ENCODE data around the gene GUCY2D. TPM values are rescaled to one million over a fixed set of nuclear protein-coding genes. Genes with fewer than 3 reads are reported as not detected.

The GUCY2D gene
- polyA plus RNA-seq, 1 donor from 2014 or later: 0.07 TPM

DNA sequence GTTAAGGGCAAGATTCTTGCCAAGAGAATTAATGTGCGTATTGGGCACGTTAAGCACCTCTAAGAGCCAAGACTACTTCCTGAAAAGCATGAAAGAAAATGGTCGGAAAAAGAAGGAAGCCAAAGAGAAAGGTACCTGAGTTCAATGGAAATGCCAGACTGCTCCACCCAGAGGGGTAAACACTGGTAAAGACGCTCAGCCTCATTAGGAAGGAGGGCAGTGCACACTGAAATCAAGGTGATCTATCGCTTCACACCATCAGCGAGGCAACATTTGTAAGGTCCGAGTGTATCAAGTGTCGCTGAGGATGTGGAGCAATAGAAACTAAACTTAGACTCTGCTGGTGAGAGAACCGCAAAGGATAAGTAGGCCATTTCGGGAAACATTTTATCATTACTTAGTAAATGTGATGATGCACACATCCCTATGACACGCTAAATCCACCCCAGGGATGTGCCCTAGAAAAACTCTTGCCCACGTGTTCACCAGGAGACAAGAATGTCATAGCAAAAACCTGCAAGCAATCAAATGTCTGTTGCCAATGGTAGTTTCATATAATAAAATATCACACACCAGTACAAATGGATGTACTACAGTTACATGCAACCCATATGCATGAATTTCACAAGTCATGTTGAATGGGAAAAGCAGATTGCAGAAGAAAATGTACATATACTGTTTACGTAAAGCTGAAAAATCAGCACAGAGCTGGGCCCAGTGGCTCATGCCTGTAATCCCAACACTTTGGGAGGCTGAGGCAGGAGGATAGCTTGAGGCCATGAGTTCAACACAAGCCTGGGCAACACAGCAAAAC is 46.8 kb upstream of the GUCY2D start:
- Histone ChIP-seq H3K9ac (ENCODE audit: low read length) (no peak overlapping the region), H4K20me1 (ENCODE audit: insufficient read depth) (no peaks in the 10 kb centered on the region), H3K4me2 (ENCODE audit: low read length) (no peak overlapping the region), H3K9me3 (ENCODE audit: low read length) (no peaks in the 10 kb centered on the region), H3K27me3 (ENCODE audit: insufficient read depth, low read depth, low read length) (no peaks in the 10 kb centered on the region), H2AFZ (ENCODE audit: low read depth, low read length) (no peak overlapping the region), H3K9me2 (ENCODE audit: insufficient read depth, low read length) (no peaks in the 10 kb centered on the region), H3K79me2 (replicated peaks; ENCODE audit: insufficient read depth, low read length) (no peaks in the 10 kb centered on the region), H3K4me3 (ENCODE audit: low read length) (no peak overlapping the region), H3K27ac (ENCODE audit: low read length) (no peak overlapping the region), H3F3A (ENCODE audit: insufficient read depth, low read length, poor library complexity, severe bottlenecking) (no peaks in the 10 kb centered on the region), H3K36me3 (ENCODE audit: insufficient read depth, low read length) (no peaks in the 10 kb centered on the region)
- TF ChIP-seq, protein P1, sequence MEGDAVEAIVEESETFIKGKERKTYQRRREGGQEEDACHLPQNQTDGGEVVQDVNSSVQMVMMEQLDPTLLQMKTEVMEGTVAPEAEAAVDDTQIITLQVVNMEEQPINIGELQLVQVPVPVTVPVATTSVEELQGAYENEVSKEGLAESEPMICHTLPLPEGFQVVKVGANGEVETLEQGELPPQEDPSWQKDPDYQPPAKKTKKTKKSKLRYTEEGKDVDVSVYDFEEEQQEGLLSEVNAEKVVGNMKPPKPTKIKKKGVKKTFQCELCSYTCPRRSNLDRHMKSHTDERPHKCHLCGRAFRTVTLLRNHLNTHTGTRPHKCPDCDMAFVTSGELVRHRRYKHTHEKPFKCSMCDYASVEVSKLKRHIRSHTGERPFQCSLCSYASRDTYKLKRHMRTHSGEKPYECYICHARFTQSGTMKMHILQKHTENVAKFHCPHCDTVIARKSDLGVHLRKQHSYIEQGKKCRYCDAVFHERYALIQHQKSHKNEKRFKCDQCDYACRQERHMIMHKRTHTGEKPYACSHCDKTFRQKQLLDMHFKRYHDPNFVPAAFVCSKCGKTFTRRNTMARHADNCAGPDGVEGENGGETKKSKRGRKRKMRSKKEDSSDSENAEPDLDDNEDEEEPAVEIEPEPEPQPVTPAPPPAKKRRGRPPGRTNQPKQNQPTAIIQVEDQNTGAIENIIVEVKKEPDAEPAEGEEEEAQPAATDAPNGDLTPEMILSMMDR (IDR thresholded peaks at IDR 0.05; ENCODE audit: poor library complexity, severe bottlenecking): no peak
- TF ChIP-seq MXI1 (conservative IDR thresholded peaks at IDR 0.05; ENCODE audit: poor library complexity, severe bottlenecking): no peak
- no peak for TF ChIP-seq RAD21 (conservative IDR thresholded peaks at IDR 0.05)
- no peak for TF ChIP-seq SMC3 (conservative IDR thresholded peaks at IDR 0.05; ENCODE audit: poor library complexity)
- no peak for TF ChIP-seq EZH2 (IDR thresholded peaks at IDR 0.05; ENCODE audit: borderline replicate concordance, insufficient read depth, low read length, poor library complexity, severe bottlenecking)
- TF ChIP-seq, protein P2, sequence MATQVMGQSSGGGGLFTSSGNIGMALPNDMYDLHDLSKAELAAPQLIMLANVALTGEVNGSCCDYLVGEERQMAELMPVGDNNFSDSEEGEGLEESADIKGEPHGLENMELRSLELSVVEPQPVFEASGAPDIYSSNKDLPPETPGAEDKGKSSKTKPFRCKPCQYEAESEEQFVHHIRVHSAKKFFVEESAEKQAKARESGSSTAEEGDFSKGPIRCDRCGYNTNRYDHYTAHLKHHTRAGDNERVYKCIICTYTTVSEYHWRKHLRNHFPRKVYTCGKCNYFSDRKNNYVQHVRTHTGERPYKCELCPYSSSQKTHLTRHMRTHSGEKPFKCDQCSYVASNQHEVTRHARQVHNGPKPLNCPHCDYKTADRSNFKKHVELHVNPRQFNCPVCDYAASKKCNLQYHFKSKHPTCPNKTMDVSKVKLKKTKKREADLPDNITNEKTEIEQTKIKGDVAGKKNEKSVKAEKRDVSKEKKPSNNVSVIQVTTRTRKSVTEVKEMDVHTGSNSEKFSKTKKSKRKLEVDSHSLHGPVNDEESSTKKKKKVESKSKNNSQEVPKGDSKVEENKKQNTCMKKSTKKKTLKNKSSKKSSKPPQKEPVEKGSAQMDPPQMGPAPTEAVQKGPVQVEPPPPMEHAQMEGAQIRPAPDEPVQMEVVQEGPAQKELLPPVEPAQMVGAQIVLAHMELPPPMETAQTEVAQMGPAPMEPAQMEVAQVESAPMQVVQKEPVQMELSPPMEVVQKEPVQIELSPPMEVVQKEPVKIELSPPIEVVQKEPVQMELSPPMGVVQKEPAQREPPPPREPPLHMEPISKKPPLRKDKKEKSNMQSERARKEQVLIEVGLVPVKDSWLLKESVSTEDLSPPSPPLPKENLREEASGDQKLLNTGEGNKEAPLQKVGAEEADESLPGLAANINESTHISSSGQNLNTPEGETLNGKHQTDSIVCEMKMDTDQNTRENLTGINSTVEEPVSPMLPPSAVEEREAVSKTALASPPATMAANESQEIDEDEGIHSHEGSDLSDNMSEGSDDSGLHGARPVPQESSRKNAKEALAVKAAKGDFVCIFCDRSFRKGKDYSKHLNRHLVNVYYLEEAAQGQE (IDR thresholded peaks at IDR 0.05; ENCODE audit: borderline replicate concordance): no peak
- TF ChIP-seq EP300 (conservative IDR thresholded peaks at IDR 0.05; ENCODE audit: poor library complexity, severe bottlenecking): no peak
- TF ChIP-seq TAF1 (IDR thresholded peaks at IDR 0.05; ENCODE audit: low read depth): no peak
- TF ChIP-seq POLR2AphosphoS5 (IDR thresholded peaks at IDR 0.05): no peak

DNA sequence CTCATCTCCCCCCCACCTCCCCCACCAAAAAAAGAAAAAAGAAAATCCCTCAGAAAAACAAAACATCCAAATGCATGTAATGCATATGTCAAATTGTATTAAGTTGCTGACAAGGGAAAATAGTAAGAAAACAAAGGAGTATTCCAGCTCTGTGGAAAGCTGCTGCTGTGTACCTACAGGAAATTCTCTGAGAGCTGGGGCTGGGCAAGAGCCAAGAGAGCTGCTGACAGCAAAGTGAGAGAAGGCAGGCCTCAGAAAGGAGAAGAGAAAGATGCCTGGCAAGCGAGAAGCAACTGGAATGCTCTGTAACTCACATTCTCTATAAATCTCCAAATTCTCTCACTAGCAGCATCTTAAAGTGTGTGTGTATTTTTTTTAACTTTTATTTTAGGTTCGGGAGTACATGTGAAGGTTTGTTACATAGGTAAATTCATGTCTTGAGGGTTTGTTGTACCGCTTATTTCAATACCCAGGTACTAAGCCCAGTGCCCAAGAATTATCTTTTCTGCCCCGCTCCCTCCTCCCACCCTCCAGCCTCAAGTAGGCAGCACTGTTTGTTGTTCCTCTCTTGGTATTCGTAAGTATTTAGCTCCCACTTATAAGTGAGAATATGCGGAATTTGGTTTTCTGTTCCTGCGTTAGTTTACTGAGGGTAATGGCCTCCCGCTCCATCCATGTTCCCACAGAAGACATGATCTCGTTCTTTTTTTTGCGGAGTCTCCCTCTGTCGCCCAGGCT is 46.0 kb upstream of the GUCY2D start:
- Histone ChIP-seq H3K4me3 (ENCODE audit: low read length) (no peak overlapping the region), H3K9me3 (ENCODE audit: low read length) (no peaks in the 10 kb centered on the region), H3F3A (ENCODE audit: insufficient read depth, low read length, poor library complexity, severe bottlenecking) (no peaks in the 10 kb centered on the region), H3K9ac (ENCODE audit: low read length) (no peak overlapping the region), H3K36me3 (ENCODE audit: insufficient read depth, low read length) (no peaks in the 10 kb centered on the region), H3K4me2 (ENCODE audit: low read length) (no peak overlapping the region), H3K9me2 (ENCODE audit: insufficient read depth, low read length) (no peaks in the 10 kb centered on the region), H2AFZ (ENCODE audit: low read depth, low read length) (no peak overlapping the region), H3K27me3 (ENCODE audit: insufficient read depth, low read depth, low read length) (no peaks in the 10 kb centered on the region), H3K27ac (ENCODE audit: low read length) (no peak overlapping the region), H4K20me1 (ENCODE audit: insufficient read depth) (no peaks in the 10 kb centered on the region), H3K79me2 (replicated peaks; ENCODE audit: insufficient read depth, low read length) (no peaks in the 10 kb centered on the region)
- TF ChIP-seq MXI1 (conservative IDR thresholded peaks at IDR 0.05; ENCODE audit: poor library complexity, severe bottlenecking): no peak
- TF ChIP-seq, protein P2 (IDR thresholded peaks at IDR 0.05; ENCODE audit: borderline replicate concordance): no peak
- TF ChIP-seq POLR2AphosphoS5 (IDR thresholded peaks at IDR 0.05): no peak
- TF ChIP-seq SMC3 (conservative IDR thresholded peaks at IDR 0.05; ENCODE audit: poor library complexity): no peak
- TF ChIP-seq TAF1 (IDR thresholded peaks at IDR 0.05; ENCODE audit: low read depth): no peak
- TF ChIP-seq EP300 (conservative IDR thresholded peaks at IDR 0.05; ENCODE audit: poor library complexity, severe bottlenecking): no peak
- TF ChIP-seq, protein P1 (IDR thresholded peaks at IDR 0.05; ENCODE audit: poor library complexity, severe bottlenecking): no peak
- no peak for TF ChIP-seq RAD21 (conservative IDR thresholded peaks at IDR 0.05)

Data from neural cell (in vitro differentiated cells).